Immature natural killer cell (primary cell): Measurements from ENCODE around the gene GALNT6. TPM values are rescaled to one million over a fixed set of nuclear protein-coding genes. Genes with fewer than 3 reads are reported as not detected.
A peak's percentile ranks its signal among the peaks of the same experiment; 100 is the strongest.

Source experiments
- DNase-seq, 3 donors: peaks; one replicate each; pipeline ENCODE4 v3.0.0; 2022; ENCODE audit warnings: mixed read lengths in 1 of 3
- H3K27ac Mint-ChIP-seq, 6 donors: one replicate each; pipeline ENCODE4 v1.8.0; 2020; ENCODE audit warnings: mixed read lengths in 6 of 6, mild to moderate bottlenecking in 5 of 6, inconsistent platforms in 4 of 6, moderate library complexity in 3 of 6
- H3K27me3 Mint-ChIP-seq, 3 donors: one replicate each; pipeline ENCODE4 v1.8.0; 2020 to 2021; ENCODE audit warnings: low read depth in 3 of 3, mild to moderate bottlenecking in 3 of 3, mixed read lengths in 3 of 3, moderate library complexity in 3 of 3, inconsistent platforms in 1 of 3
- H3K36me3 Mint-ChIP-seq, 3 donors: one replicate each; pipeline ENCODE4 v1.8.0; 2020; ENCODE audit warnings: mixed read lengths in 3 of 3, inconsistent platforms in 2 of 3, mild to moderate bottlenecking in 2 of 3
- H3K4me1 Mint-ChIP-seq, 2 donors: one replicate each; pipeline ENCODE4 v1.8.0; 2020; ENCODE audit warnings: inconsistent platforms in 2 of 2, mild to moderate bottlenecking in 2 of 2, mixed read lengths in 2 of 2, moderate library complexity in 1 of 2
- H3K4me3 Mint-ChIP-seq, 5 donors: one replicate each; pipeline ENCODE4 v1.8.0; 2020; ENCODE audit warnings: mild to moderate bottlenecking in 5 of 5, mixed read lengths in 5 of 5, inconsistent platforms in 3 of 5, moderate library complexity in 3 of 5
- H3K9me3 Mint-ChIP-seq, 6 donors: one replicate each; pipeline ENCODE4 v1.8.0; 2020; ENCODE audit warnings: mild to moderate bottlenecking in 6 of 6, mixed read lengths in 6 of 6, inconsistent platforms in 4 of 6, moderate library complexity in 3 of 6
- polyA plus RNA-seq, 3 donors: library from polyadenylated mRNA; unstranded; fragments of 300-500 nt; fragmentation: Illumina TruSeq; gene quantifications; one replicate each; pipeline ENCODE4 v1.2.3, GENCODE V29; 2021

Gene GALNT6
- polyA plus RNA-seq, 3 donors from 2014 or later = 0.91 to 19.0 (median 9.8) TPM

DNA sequence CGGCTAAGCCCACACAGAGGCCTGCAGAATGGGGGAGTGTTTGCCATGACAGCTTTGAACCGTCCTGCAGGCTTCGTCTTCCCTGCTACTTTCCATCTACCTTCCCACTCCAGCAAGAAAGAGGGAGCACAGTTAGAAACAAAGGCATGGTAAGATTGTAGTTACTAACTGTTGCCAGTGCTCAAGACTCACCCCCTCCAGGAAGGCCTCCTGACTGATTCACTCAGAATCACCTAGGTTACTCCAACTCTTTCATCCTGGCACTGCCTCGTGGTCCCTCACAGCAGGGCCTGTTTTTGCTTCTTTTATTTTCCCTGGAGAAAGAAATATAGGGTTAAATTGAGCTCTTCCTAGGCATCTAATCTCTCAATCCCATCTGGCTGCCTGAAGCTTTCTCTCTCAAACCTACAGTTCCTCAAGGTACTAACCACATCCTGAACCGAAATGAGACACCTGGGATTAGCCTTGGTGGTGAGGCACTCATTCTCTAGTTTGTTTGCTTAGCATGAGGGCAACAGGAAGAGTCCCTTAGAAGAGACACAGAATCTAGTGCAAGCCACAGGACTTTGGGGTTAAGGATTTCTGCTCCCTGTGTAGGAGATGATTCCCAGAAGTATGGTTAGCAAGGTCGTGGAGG, 7.8 kb downstream of the GALNT6 start:
- Mint-ChIP-seq H3K27ac (peak overlapping the region in 2 of 6 donors; percentile 32 to 40), H3K4me1 (peaks cover 22 to 27% of the 10 kb centered on the region in 2 donors)
- no peak for DNase-seq

GRCh38 chr12:51382173-51382572, 9.0 kb downstream of the GALNT6 start:
- Mint-ChIP-seq H3K27me3 (no peaks in the 10 kb centered on the region), H3K9me3 (no peaks in the 10 kb centered on the region), H3K27ac (peak overlapping the region in 1 of 6 donors; percentile 31), H3K36me3 (peaks cover 29 to 61% (median 59%) of the 10 kb centered on the region in 3 donors), H3K4me1 (peaks cover 14 to 16% of the 10 kb centered on the region in 2 donors), H3K4me3 (no peak overlapping the region)
- no peak for DNase-seq

More for the DNA sequence above, 7.8 kb downstream of the GALNT6 start:
- peaks cover 23 to 50% (median 47%) of the 10 kb centered on the region in 3 donors for H3K36me3 Mint-ChIP-seq
- H3K9me3 Mint-ChIP-seq = no peaks in the 10 kb centered on the region
- H3K4me3 Mint-ChIP-seq = no peak overlapping the region
- no peaks in the 10 kb centered on the region for H3K27me3 Mint-ChIP-seq

GRCh38 chr12:51381226-51382079, 9.8 kb downstream of the GALNT6 start:
- Mint-ChIP-seq H3K4me1 (peaks cover 10 to 12% of the 10 kb centered on the region in 2 donors), H3K27me3 (no peaks in the 10 kb centered on the region), H3K36me3 (peaks cover 29 to 67% (median 58%) of the 10 kb centered on the region in 3 donors), H3K9me3 (no peaks in the 10 kb centered on the region), H3K27ac (peak overlapping the region in 1 of 6 donors; percentile 47), H3K4me3 (no peak overlapping the region)
- DNase-seq = no peak

- Mint-ChIP-seq H3K27me3 (no peaks in the 10 kb centered on the region), H3K36me3 (peaks cover 36 to 70% (median 58%) of the 10 kb centered on the region in 3 donors), H3K4me1 (peaks cover 5 to 6% of the 10 kb centered on the region in 2 donors), H3K27ac (no peak overlapping the region), H3K9me3 (no peaks in the 10 kb centered on the region), H3K4me3 (no peak overlapping the region)
- DNase-seq = no peak
Observed at GRCh38 chr12:51379571-51379970, 11.6 kb downstream of the GALNT6 start.

DNA sequence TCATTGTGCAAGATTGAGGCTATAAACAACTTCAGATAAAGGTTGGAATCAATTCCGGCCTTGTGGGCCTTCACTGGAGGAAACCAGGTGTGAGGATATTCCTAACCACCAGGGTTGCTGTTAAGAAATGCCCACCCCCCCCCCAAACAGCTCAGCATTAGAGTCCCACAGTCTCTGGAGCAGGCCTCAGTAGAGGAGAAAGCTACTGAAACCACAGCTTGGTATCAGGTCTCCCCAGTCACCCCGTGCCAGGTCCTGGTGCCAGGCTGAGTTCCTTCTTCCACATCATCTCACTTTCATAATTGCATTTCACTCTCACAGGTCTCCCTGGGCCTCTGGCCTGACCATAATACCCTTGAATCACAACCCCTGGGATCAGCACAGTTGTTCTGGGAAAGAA, 12.5 kb downstream of the GALNT6 start:
- no peak for DNase-seq
- Mint-ChIP-seq H3K4me3 (no peak overlapping the region), H3K36me3 (peaks cover 38 to 75% (median 59%) of the 10 kb centered on the region in 3 donors), H3K27me3 (no peaks in the 10 kb centered on the region), H3K4me1 (peaks cover 5 to 6% of the 10 kb centered on the region in 2 donors), H3K27ac (peak overlapping the region in 1 of 6 donors; percentile 62), H3K9me3 (no peaks in the 10 kb centered on the region)

DNA sequence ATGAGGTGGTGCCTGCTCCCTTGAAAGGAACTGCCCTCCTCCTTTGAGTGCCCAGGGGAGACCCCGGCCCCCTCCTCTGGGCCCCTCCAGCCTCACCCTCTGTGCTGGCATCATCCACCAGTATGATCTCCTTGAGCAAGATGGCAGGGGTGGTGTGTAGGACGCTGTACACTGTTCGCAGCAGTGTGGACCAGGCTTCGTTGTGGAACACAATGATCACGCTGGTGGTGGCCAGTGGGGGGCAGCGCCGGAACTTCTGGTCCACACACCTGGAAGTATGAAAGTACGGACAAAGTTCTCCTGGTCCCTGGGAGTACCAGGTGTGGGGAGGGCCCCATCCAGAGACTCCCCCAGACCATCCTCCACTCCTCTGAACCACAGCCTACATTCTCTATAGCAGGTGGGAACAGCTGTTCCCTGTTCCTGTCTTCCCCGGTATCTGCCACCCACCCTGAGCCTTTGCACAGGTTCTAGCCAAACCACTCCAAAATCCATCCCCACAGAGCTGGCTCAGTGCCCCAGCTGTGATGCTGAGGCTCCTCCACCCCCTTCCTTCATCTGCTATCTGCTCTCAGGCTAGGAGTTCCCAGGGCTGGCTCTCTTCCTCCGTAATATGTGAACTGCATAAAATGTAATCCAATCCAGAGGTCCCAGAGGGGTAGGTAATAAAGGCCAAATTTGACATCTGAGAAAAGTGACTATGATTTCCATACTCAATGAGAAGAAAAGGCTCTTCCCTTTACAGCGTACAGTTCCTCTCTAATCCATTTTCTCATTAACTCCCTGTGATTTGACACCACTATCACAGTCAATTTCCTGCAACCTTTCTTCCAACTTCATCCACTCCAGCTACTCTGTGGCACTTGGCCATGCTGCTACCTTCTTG, 13.9 kb downstream of the GALNT6 start:
- Mint-ChIP-seq H3K27me3 (no peaks in the 10 kb centered on the region), H3K36me3 (peaks cover 38 to 76% (median 58%) of the 10 kb centered on the region in 3 donors), H3K4me1 (peaks cover 5 to 6% of the 10 kb centered on the region in 2 donors), H3K9me3 (no peaks in the 10 kb centered on the region), H3K4me3 (no peak overlapping the region), H3K27ac (peak overlapping the region in 2 of 6 donors; percentile 47 to 57)
- DNase-seq = no peak

- H3K27ac Mint-ChIP-seq = peak overlapping the region in 3 of 6 donors; percentile 38 to 84 (median 59)
- no peaks in the 10 kb centered on the region for H3K9me3 Mint-ChIP-seq
- DNase-seq = no peak
- H3K4me1 Mint-ChIP-seq = peaks cover 17 to 20% of the 10 kb centered on the region in 2 donors
- no peak overlapping the region for H3K4me3 Mint-ChIP-seq
- peaks cover 37 to 72% (median 58%) of the 10 kb centered on the region in 3 donors for H3K36me3 Mint-ChIP-seq
- H3K27me3 Mint-ChIP-seq = peaks cover 0 to 5% (median 5%) of the 10 kb centered on the region in 3 donors
Observed at GRCh38 chr12:51374856-51375255, 16.4 kb downstream of the GALNT6 start.

- Mint-ChIP-seq H3K4me3 (no peak overlapping the region), H3K9me3 (no peaks in the 10 kb centered on the region), H3K27me3 (peaks cover 5% of the 10 kb centered on the region in 3 donors), H3K36me3 (peaks cover 37 to 68% (median 58%) of the 10 kb centered on the region in 3 donors), H3K4me1 (peaks cover 22 to 25% of the 10 kb centered on the region in 2 donors), H3K27ac (peak overlapping the region in 2 of 6 donors; percentile 59 to 84)
- DNase-seq = no peak
Observed at GRCh38 chr12:51374361-51374760, 16.8 kb downstream of the GALNT6 start.

GRCh38 chr12:51373187-51373586, 18.0 kb downstream of the GALNT6 start:
- no peak overlapping the region for H3K4me3 Mint-ChIP-seq
- no peak for DNase-seq
- H3K9me3 Mint-ChIP-seq = no peaks in the 10 kb centered on the region
- H3K36me3 Mint-ChIP-seq = peaks cover 32 to 59% (median 51%) of the 10 kb centered on the region in 3 donors
- H3K27me3 Mint-ChIP-seq = peaks cover 11 to 15% (median 14%) of the 10 kb centered on the region in 3 donors
- H3K4me1 Mint-ChIP-seq = peaks cover 33 to 36% of the 10 kb centered on the region in 2 donors
- peak overlapping the region in 4 of 6 donors; percentile 36 to 94 (median 70) for H3K27ac Mint-ChIP-seq

- peaks cover 40 to 46% of the 10 kb centered on the region in 2 donors for H3K4me1 Mint-ChIP-seq
- H3K36me3 Mint-ChIP-seq = peaks cover 28 to 47% (median 40%) of the 10 kb centered on the region in 3 donors
- H3K27me3 Mint-ChIP-seq = peaks cover 11 to 20% (median 14%) of the 10 kb centered on the region in 3 donors
- H3K27ac Mint-ChIP-seq = peak overlapping the region in 5 of 6 donors; percentile 25 to 99 (median 89)
- H3K4me3 Mint-ChIP-seq = no peak overlapping the region
- DNase-seq = no peak
- H3K9me3 Mint-ChIP-seq = no peaks in the 10 kb centered on the region
Observed at GRCh38 chr12:51372021-51372420, 19.2 kb downstream of the GALNT6 start.

- Mint-ChIP-seq H3K4me1 (peaks cover 40 to 46% of the 10 kb centered on the region in 2 donors), H3K36me3 (peaks cover 28 to 42% (median 41%) of the 10 kb centered on the region in 3 donors), H3K27ac (peak overlapping the region in 5 of 6 donors; percentile 86 to 99 (median 89)), H3K9me3 (no peaks in the 10 kb centered on the region), H3K27me3 (peaks cover 11 to 21% (median 15%) of the 10 kb centered on the region in 3 donors), H3K4me3 (peak overlapping the region in 2 of 5 donors; percentile 51 to 67)
- DNase-seq = no peak
Observed at GRCh38 chr12:51371295-51371953, 19.8 kb downstream of the GALNT6 start.

GRCh38 chr12:51370667-51371066, 20.5 kb downstream of the GALNT6 start:
- H3K36me3 Mint-ChIP-seq = peaks cover 28 to 45% (median 45%) of the 10 kb centered on the region in 3 donors
- DNase-seq = no peak
- H3K27ac Mint-ChIP-seq = peak overlapping the region in 5 of 6 donors; percentile 32 to 99 (median 99)
- peaks cover 11 to 21% (median 16%) of the 10 kb centered on the region in 3 donors for H3K27me3 Mint-ChIP-seq
- H3K4me3 Mint-ChIP-seq = peak overlapping the region in 1 of 5 donors; percentile 21
- no peaks in the 10 kb centered on the region for H3K9me3 Mint-ChIP-seq
- H3K4me1 Mint-ChIP-seq = peaks cover 40 to 46% of the 10 kb centered on the region in 2 donors
